Activated CD4-positive, alpha-beta T cell treated with anti-CD3 and anti-CD28 coated beads for 4 hours (primary cell): Measurements from ENCODE around the gene CAMK2D.
A peak's percentile ranks its signal among the peaks of the same experiment; 100 is the strongest.

ENCODE experiments used
- DNase-seq, 2 donors: peaks; one replicate each; pipeline ENCODE4 v3.0.0-alpha.2; 2020

Gene CAMK2D

DNA sequence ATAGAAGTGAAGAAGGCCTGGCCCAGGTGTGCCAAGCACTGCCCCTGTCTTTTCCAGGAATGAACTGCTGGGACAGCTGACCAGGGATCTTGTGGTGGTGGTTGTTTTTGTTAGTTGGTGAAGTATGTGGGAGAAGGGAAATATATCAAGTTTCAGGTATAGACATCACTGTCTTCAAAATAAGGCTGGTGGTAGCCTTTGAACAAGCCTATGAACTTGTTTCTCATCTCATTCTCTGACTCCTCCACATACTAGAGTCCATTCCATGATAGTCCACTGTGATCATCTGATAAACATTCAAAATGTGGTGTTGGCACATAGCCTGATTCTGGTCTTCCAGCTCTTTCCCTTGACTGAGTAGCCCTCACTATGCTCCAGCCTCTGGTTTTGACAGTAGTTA lies 303.7 kb downstream of the CAMK2D start:
- no peak for DNase-seq

DNA sequence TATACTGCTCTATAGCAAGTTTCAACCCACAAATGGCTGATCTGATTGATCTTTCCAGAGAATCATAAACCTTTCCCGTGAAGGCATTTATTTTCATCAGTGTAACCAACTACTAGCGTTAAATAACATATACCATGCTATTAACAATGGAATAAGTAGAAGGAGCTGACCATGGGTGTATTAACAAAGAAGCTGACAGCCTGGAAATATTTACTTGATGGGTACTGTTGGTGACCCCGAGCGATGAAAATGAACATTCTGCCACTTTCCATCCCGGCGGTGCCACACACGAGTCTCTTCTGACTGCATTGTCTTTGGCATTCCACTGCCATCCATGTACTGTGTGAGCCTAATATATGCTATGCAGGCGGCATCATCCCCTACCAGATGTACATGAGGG lies 304.4 kb downstream of the CAMK2D start:
- DNase-seq = no peak

GRCh38 chr4:113455061-113455460 lies 306.5 kb downstream of the CAMK2D start:
- no peak for DNase-seq

DNA sequence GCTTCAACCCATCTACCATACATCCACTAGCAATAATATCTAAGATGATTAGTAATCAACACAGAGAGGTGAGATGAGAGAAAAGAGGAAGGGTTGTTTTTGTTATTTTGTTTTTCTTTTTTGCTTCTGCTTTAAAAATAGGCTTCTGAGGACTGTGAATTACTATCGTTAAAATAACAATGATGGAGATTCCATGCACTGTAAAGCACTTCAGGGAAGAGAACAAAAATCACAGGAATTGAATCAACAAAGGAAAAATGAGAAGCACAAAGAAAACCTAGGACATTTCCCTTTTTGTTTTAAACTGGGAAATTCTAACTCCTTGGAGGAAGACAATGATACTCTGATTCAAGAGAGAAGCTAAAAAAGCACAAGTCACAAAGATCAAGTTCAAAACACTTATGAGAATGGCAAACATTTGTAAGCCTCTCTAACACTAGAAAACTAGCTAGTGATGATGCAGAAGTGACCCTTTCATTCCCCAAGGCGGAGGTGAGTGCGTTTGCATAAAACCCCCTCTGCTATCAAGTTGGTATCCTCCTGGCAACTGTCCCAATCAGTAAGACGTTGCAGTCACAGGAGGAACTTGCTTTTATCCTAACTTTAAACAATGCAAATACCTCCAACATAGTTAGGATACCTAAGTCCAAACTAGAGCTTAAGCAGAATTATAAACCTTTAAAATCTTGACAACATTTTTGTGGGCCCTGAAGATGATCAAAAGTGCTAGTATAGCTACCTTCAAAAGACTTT lies 308.5 kb downstream of the CAMK2D start:
- no peak for DNase-seq

GRCh38 chr4:113452152-113452551 lies 309.4 kb downstream of the CAMK2D start:
- no peak for DNase-seq

DNA sequence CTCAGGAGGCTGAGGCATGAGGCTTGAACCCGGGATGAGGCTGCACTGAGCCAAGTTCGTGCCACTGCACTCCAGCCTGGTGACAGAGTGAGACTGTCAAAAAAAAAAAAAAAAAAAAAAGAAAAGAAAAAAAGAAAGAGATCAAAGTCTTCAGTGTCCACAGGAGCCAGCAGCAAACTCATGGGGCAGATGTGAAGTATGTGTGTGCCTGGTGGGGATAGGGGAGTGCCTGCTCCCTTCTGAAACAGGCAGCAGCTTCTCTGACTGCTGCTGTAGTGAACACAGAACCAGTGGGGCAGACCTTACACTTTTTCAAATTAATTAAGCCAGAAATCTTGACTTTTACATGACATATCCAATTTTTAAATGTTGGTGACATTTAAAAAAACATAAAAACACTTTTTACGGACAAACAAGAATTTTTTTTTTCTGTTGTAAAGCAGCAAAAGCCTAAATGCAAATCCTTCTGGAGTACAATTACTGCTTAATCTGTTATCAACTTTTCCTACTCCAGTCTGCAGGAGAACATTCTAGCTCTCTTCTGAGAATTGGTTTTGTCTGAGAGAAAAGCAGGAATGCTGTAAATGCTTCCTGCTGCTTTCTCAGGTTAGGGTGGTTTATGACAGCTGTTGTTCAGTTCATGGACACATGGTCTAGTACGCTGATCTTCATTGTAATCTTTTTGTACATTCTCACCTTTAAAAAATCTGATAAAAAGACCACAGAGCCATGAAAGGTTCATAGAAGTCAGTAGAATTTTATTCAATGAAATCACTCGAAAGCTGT lies 311.1 kb downstream of the CAMK2D start:
- no peak for DNase-seq

- DNase-seq = no peak
These were observed 312.0 kb downstream of the CAMK2D start for GRCh38 chr4:113449410-113449974.

DNA sequence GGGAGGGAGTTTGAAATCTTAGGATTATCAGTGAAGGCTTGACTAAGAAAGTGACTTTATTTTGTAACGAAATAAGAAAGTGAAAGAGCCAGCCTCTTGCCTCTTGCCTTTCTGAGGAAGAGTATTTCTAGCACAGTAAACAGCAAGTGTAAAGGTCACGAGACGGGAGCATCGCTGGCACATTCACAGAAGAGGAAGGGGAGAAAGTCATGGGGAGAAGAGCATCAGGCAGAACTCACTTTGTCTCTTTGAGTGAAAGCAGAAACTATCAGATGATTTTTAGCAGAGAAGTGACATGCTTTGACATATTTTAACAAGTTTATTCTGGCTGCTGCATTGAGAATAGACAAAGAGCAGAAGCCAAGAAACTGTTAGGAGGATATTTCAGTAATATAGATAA lies 313.8 kb downstream of the CAMK2D start:
- DNase-seq = no peak

DNA sequence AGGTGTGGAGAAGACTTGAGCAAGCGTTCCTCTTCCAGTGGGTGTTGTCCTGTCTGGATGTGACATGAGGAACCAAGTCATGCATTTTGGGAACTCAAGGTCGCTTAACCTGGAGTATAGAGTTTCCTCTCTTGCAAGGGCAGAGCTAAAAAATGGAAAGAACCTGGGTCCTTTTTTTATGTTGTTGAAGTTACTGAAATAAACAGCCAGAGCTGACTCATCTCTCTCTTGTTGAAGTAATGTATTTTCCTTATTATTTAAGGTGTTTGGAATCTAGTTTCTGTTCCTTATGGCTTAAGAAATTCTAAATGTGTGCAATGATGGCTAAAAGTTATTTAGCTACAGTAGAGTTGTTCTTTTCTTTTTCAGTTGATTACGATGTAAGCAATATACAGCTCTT lies 314.5 kb downstream of the CAMK2D start:
- DNase-seq = no peak

GRCh38 chr4:113446019-113446418 lies 315.5 kb downstream of the CAMK2D start:
- DNase-seq = peak in 1 of 2 donors; percentile 21

- DNase-seq = no peak
These were observed 316.3 kb downstream of the CAMK2D start for GRCh38 chr4:113445286-113445685.

DNA sequence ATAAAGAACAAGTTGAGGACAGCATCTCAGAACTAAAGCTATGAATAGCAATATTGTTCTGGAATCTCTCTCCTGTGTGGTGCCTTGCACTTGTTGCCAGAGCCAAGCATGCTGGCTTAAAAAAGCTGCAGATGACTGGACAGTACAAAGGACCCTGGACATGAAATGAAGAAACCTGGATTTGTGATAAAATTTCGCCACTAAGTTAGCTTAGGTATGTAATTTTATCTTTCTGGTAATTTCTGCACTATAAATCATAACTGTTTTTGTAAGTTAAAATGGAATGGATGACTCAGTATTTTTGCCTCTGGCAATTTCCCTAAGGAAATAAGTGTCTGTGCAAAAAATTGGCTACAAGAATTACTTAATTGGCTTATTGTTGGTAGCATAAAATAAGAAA lies 317.2 kb downstream of the CAMK2D start:
- DNase-seq = no peak

DNA sequence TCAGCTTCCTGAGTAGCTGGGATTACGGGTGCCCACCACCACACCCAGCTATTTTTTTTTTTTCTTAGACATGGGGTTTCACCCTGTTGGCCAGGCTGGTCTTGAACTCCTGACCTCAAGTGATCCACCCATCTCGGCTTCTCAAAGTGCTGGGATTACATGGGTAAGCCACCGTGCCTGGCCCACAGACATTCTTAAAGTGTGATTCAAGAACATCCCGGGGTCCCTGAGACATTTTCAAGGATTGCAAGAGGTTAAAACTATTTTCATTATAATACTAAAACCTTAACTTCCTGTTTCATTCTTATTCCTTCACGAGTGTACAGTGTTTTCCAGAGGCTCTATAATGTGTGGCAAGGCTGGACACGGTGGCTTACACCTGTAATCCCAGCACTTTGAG lies 318.7 kb downstream of the CAMK2D start:
- DNase-seq = no peak

DNA sequence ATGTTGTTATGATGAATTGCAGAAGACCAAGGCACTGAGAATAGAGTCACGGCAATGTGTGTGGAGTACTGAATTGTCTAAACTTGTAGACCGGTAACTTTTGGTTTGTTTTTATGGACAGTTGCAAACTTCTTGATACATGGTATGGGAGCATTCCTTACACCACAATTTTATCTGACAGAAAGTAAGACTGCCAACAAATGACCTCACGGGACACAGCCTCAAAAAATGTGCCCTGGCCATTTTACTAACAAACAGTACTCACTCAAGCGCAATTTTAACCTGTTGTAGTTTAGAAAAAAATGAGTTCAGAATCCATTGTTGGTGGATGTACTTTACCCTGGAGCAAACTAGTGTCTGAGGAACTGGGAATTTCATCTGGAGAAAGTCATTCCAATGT lies 321.2 kb downstream of the CAMK2D start:
- no peak for DNase-seq

- no peak for DNase-seq
These were observed 322.9 kb downstream of the CAMK2D start for GRCh38 chr4:113438596-113438995.

DNA sequence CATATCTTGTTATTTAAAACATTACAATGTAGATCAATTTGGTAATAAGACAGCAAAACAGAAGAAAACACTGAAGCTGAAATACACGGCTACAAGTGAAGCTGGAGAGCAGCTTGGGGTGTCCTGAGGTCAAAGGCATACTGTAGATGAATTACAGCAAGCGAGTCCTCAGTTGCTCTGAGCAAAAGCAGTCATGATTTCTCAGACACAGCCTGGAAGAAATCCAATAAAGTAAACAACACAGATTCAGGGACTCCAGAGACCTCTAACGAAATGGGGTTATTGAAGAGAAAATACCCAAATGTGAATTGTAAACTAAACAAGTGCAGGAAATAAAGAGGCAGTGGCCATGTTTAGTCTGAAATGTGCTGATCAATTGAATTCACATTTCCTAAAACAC lies 324.4 kb downstream of the CAMK2D start:
- DNase-seq = no peak

DNA sequence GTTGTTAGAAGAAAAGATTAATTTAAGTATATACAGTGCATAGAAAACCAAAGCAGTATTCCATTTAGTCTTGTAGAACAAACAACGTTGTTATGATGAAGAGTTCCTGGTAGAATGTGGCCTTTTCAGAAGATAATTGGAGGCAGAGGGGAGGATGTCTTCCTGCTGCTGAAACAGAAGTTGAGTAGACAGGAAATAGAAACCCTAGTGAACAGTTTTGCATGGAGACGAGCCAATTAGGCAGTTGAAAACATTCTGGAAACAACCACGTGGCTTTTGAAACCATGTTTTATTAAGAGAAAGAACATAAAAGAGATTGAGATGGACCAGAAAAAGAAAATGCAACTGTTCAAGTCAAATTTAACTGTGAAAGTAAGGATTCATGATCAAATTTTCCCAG lies 325.2 kb downstream of the CAMK2D start:
- DNase-seq = no peak

DNA sequence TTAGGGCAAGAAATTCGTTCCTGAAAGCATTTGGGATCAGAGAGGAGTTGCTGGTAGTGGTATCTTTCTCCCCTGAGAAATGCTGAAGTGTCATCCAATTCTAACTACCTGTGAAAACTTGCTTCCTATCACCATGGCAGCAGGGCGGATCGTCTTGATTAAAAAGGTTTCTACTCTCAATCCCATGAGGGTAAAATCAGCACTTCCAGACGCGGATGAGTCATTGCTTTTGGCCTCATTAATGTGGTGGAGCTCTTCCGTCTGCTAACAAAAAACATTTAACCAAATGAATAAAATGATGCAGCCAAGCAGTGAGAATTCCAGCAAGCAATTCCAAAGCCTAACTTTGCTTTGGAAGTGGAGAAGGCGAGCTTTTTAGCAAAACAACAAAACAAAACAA lies 325.6 kb downstream of the CAMK2D start:
- peak; percentile 2 to 3 for DNase-seq

- DNase-seq = no peak
These were observed 327.3 kb downstream of the CAMK2D start for GRCh38 chr4:113434247-113434587.

- DNase-seq = no peak
These were observed 327.8 kb downstream of the CAMK2D start for GRCh38 chr4:113433536-113434246.

DNA sequence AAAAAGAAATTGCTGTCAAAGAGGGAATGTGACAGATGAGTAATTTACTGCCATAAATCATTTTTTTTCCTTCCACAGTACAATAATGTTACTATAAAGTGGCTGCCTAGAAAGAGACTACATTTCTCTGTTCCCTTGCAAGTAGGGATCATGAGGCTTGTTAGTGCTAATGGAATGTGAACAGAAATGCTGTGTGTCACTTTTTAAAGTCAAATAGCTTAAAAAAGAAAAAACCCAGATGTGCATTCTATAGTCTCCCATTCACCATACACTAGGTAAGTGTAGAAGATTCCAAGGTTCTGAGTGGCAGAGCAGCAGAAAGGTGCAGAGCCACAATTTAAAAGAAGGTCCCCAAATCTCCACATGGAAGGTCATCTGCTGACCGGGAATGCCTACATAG lies 328.4 kb downstream of the CAMK2D start:
- DNase-seq = no peak

- no peak for DNase-seq
These were observed 337.9 kb downstream of the CAMK2D start for GRCh38 chr4:113423631-113424030.

GRCh38 chr4:113420938-113421337 lies 340.6 kb downstream of the CAMK2D start:
- DNase-seq = no peak

- no peak for DNase-seq
These were observed 341.9 kb downstream of the CAMK2D start for GRCh38 chr4:113419631-113420030.
